Right ventricle myocardium superior (tissue), 1 donor: ENCODE measurements around the gene NSFL1C. TPM values are rescaled to one million over a fixed set of nuclear protein-coding genes. Genes with fewer than 3 reads are reported as not detected.
"Not testable (repeated sequence)": the region's sequence is repeated elsewhere in the genome, so short reads cannot be mapped to it uniquely, and the experiment has no call there.

Experiments used
- ATAC-seq: fragments of 200-7000 bp; cut with Tn5 transposase; one replicate; pipeline ENCODE4 v1.9.1; 2020; ENCODE audit warnings: mild to moderate bottlenecking; ENCODE audit not compliant: poor library complexity
- DNase-seq: peaks from one replicate; pipeline ENCODE4 v3.0.0-alpha.2; 2020
- intact Hi-C: fragments of 100-400 bp; cut with DNase I; formaldehyde crosslinking; loops from one replicate; pipeline ENCODE4 v1.11.2; 2022
- total RNA-seq: library from RNA; stranded (reverse); fragmentation: NEBNext Ultra II Directional; extraction: Animal tissue kit (Norgen Biotek cat#: 25700); gene quantifications from one replicate; pipeline ENCODE4 v1.2.1, GENCODE V29; 2021
- donor health status: DM: no; HTN: yes; CAD: no; lungs with severe emphysema.

The NSFL1C gene
- total RNA-seq, 1 donor from 2014 or later: 55.8 TPM

- DNase-seq (no peak), ATAC-seq (no peak)
- intact Hi-C loops: no loop called here
Measured at GRCh38 chr20:1403624-1404023, 63.0 kb downstream of the NSFL1C start.

GRCh38 chr20:1402149-1402548, 64.5 kb downstream of the NSFL1C start:
- intact Hi-C loops: no loop called here
- ATAC-seq: no peak

GRCh38 chr20:1401451-1401907, 65.2 kb downstream of the NSFL1C start:
- DNase-seq (no peak), ATAC-seq (no peak)
- intact Hi-C loops: no loop called here

More at GRCh38 chr20:1402149-1402548, 64.5 kb downstream of the NSFL1C start:
- DNase-seq: no peak

- DNase-seq, intact Hi-C loops, ATAC-seq: not testable (repeated sequence)
Measured at GRCh38 chr20:1399678-1400366, 66.8 kb downstream of the NSFL1C start.

GRCh38 chr20:1398185-1398584, 68.5 kb downstream of the NSFL1C start:
- ATAC-seq, DNase-seq, intact Hi-C loops: not testable (repeated sequence)

GRCh38 chr20:1397710-1398109, 68.9 kb downstream of the NSFL1C start:
- no peak for DNase-seq
- intact Hi-C loops: no loop called here
- ATAC-seq: no peak

- DNase-seq: no peak
- ATAC-seq: no peak
- intact Hi-C loops: no loop called here
Measured at GRCh38 chr20:1396702-1397101, 69.9 kb downstream of the NSFL1C start.

GRCh38 chr20:1396264-1396663, 70.4 kb downstream of the NSFL1C start:
- ATAC-seq (no peak), DNase-seq (no peak)
- intact Hi-C loops: no loop called here

- DNase-seq: no peak
- intact Hi-C loops: no loop called here
- ATAC-seq: no peak
Measured at GRCh38 chr20:1394686-1395085, 72.0 kb downstream of the NSFL1C start.

- intact Hi-C loops: loop anchor here (2.0 kb wide), 1 partner anchor 69 kb away; no protein-coding TSS in a partner anchor
- DNase-seq: no peak
- ATAC-seq: no peak
Measured at GRCh38 chr20:1393507-1393882, 73.2 kb downstream of the NSFL1C start.

- peak; percentile 96 for DNase-seq
- peak; percentile 99 for ATAC-seq
- intact Hi-C loops: loop anchor here (2.0 kb wide), 1 partner anchor 68 kb away; no protein-coding TSS in a partner anchor
Measured at GRCh38 chr20:1392693-1393506, 73.7 kb downstream of the NSFL1C start, which contains the start of gene FKBP1A. FKBP1A (minus strand) TSS chr20:1393054; CDS start chr20:1392998, 56 bp downstream.

- ATAC-seq (no peak), DNase-seq (no peak)
- intact Hi-C loops: loop anchor here (2.0 kb wide), 1 partner anchor 68 kb away; no protein-coding TSS in a partner anchor
Measured at GRCh38 chr20:1392443-1392692, 74.3 kb downstream of the NSFL1C start.

Other genes with a start within 250 kb of the NSFL1C start
- not detected for gene RAD21L1, start 240.8 kb downstream of the NSFL1C start, total RNA-seq
- gene SNPH, start 200.6 kb downstream of the NSFL1C start, total RNA-seq: 8.9 TPM
- 2.5 TPM for gene SDCBP2, start 137.7 kb downstream of the NSFL1C start, total RNA-seq
- gene FKBP1A, start 73.8 kb downstream of the NSFL1C start, total RNA-seq: 112 TPM
- gene SIRPB2, start 24.6 kb upstream of the NSFL1C start, total RNA-seq: 3.1 TPM
- not detected for gene SIRPD, start 90.9 kb upstream of the NSFL1C start, total RNA-seq
- 0.35 TPM for gene SIRPB1, start 153.2 kb upstream of the NSFL1C start, total RNA-seq
- not detected for gene SIRPG, start 190.9 kb upstream of the NSFL1C start, total RNA-seq